Prostate gland (tissue), 2 donors: Measurements from ENCODE around the gene KCNIP2.

Experiments used
- CTCF ChIP-seq, 4 experiments: fragments of 200-600 bp in 2 of 4; fragments of 450-650 bp in 2 of 4; sonication (generic) in 2 of 4; IDR thresholded peaks; 1 replicate in 3 of 4; 2 replicates in 1 of 4; pipeline ENCODE4 v1.5.1; 2016 to 2019; ENCODE audit warnings: antibody characterized with exemption in 4 of 4, mild to moderate bottlenecking in 2 of 4, moderate library complexity in 2 of 4
- POLR2A ChIP-seq: fragments of 450-650 bp; IDR thresholded peaks from one replicate; pipeline ENCODE4 v1.6.1; 2016; ENCODE audit warnings: antibody characterized with exemption, mild to moderate bottlenecking
- POLR2AphosphoS5 ChIP-seq: sonication (generic); formaldehyde crosslinking; IDR thresholded peaks from one replicate; pipeline ENCODE4 v1.6.1; 2017; ENCODE audit warnings: antibody characterized with exemption

- no peak for TF ChIP-seq CTCF (IDR thresholded peaks at IDR 0.05)
- TF ChIP-seq POLR2A: no peak
- no peak for TF ChIP-seq POLR2AphosphoS5
Observed at GRCh38 chr10:101816376-101816775, 27.2 kb downstream of the KCNIP2 start.
